RCC 7860 (cell line): Measurements from ENCODE around the gene GPC2.

Experiments used
- DNase-seq: peaks from one replicate; pipeline ENCODE4 v3.0.0-alpha.2; 2015; ENCODE audit warnings: low spot score
- FAIRE-seq: peaks from 2 replicates; lab custom pipeline; 2012; peaks lifted over from hg19 to GRCh38; lab: Jason Lieb, UNC

The GPC2 gene

GRCh38 chr7:100171087-100171681 is 6.0 kb downstream of the GPC2 start:
- DNase-seq = no peak
- FAIRE-seq = no peak

GRCh38 chr7:100170101-100170897 is 6.9 kb downstream of the GPC2 start:
- no peak for FAIRE-seq
- DNase-seq = no peak

GRCh38 chr7:100169147-100169850 is 7.9 kb downstream of the GPC2 start:
- FAIRE-seq (no peak), DNase-seq (no peak)

- DNase-seq = no peak
- FAIRE-seq = no peak
These were observed 9.3 kb downstream of the GPC2 start for GRCh38 chr7:100167912-100168323.

GRCh38 chr7:100166970-100167911 is 9.9 kb downstream of the GPC2 start:
- no peak for DNase-seq
- FAIRE-seq = no peak

- no peak for DNase-seq
- no peak for FAIRE-seq
These were observed 10.8 kb downstream of the GPC2 start for GRCh38 chr7:100166317-100166940.

- FAIRE-seq = no peak
- no peak for DNase-seq
These were observed 13.3 kb downstream of the GPC2 start for GRCh38 chr7:100163871-100164270.

- FAIRE-seq (no peak), DNase-seq (no peak)
These were observed 14.1 kb downstream of the GPC2 start for GRCh38 chr7:100163006-100163531.

GRCh38 chr7:100160067-100160466 is 17.1 kb downstream of the GPC2 start:
- DNase-seq (no peak), FAIRE-seq (no peak)

- no peak for DNase-seq
- FAIRE-seq = no peak
These were observed 18.0 kb downstream of the GPC2 start for GRCh38 chr7:100159099-100159623.

GRCh38 chr7:100158229-100159098 is 18.7 kb downstream of the GPC2 start, which contains the start of gene TRAPPC14:
TSS of gene TRAPPC14 (minus strand) at chr7:100158723. CDS start at chr7:100158499, 224 bp downstream.
- DNase-seq = peak; percentile 80
- no peak for FAIRE-seq

- DNase-seq = peak; percentile 80
- FAIRE-seq = no peak
These were observed 19.6 kb downstream of the GPC2 start for GRCh38 chr7:100157334-100158228.

GRCh38 chr7:100157069-100157333 is 20.2 kb downstream of the GPC2 start:
- DNase-seq (no peak), FAIRE-seq (no peak)

GRCh38 chr7:100156331-100157068 is 20.7 kb downstream of the GPC2 start:
- DNase-seq (no peak), FAIRE-seq (no peak)

- FAIRE-seq = no peak
- no peak for DNase-seq
These were observed 21.4 kb downstream of the GPC2 start for GRCh38 chr7:100155553-100156317.

- DNase-seq (no peak), FAIRE-seq (no peak)
These were observed 22.3 kb downstream of the GPC2 start for GRCh38 chr7:100154651-100155491.
